ENCODE results near the gene KIAA0753.

The KIAA0753 gene

DNA sequence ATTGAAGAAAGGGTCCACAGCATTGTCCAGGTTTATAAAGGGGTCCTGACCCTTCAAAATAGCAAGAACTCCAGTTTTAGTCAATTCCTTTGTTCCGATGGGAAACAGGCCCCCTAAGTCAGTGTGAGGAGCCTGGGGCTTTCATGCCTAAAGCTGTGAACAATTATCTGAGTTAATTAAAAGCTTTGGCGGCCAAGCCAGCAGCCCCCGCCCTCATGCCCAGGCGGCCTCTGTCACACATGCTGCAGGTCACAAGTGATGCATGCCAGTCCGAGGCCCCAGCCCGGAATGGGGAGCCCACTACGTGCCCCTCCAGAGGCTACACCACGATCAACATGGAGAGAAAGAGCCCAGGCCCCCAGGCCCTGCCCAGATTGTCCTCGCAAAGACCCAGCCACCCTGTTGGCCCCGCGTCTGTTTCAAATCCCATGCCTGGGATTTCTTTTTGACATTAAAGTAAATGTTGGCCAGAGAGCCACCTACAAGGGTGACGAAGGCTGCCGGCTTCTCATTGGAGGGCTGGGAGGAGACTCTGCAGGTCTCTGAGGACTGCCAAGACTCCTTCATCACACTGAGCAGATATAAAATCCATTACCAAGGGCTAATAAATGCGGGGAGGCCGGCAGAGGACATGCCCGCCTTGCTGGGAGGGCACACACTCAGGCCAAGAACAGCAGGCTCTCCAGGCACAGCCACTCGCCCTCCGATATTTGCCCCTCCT lies 69.6 kb downstream of the KIAA0753 start:
- H3K9ac ChIP-seq (ENCODE audit: low read length): no peak overlapping the region
- no peaks in the 10 kb centered on the region for H4K20me1 ChIP-seq (ENCODE audit: insufficient read depth, low read length)
- H3K79me2 ChIP-seq (ENCODE audit: low read length): no peaks in the 10 kb centered on the region
- no peak overlapping the region for H3K27ac ChIP-seq (ENCODE audit: low read length)
- no peaks in the 10 kb centered on the region for H3K36me3 ChIP-seq (replicated peaks; ENCODE audit: low read depth, low read length)
- no peak overlapping the region for H3K4me2 ChIP-seq (ENCODE audit: low read length)
- TF ChIP-seq, protein P1, sequence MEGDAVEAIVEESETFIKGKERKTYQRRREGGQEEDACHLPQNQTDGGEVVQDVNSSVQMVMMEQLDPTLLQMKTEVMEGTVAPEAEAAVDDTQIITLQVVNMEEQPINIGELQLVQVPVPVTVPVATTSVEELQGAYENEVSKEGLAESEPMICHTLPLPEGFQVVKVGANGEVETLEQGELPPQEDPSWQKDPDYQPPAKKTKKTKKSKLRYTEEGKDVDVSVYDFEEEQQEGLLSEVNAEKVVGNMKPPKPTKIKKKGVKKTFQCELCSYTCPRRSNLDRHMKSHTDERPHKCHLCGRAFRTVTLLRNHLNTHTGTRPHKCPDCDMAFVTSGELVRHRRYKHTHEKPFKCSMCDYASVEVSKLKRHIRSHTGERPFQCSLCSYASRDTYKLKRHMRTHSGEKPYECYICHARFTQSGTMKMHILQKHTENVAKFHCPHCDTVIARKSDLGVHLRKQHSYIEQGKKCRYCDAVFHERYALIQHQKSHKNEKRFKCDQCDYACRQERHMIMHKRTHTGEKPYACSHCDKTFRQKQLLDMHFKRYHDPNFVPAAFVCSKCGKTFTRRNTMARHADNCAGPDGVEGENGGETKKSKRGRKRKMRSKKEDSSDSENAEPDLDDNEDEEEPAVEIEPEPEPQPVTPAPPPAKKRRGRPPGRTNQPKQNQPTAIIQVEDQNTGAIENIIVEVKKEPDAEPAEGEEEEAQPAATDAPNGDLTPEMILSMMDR (IDR thresholded peaks at IDR 0.05; ENCODE audit: low read depth, low read length): no peak
- TF ChIP-seq EZH2phosphoT487 (IDR thresholded peaks at IDR 0.05; ENCODE audit: low read depth): no peak
- no peak overlapping the region for H2AFZ ChIP-seq (ENCODE audit: low read depth, low read length)
- H3K9me3 ChIP-seq (ENCODE audit: insufficient read depth, low read length): no peaks in the 10 kb centered on the region
- no peaks in the 10 kb centered on the region for H3K27me3 ChIP-seq (ENCODE audit: low read depth, low read length)
- H3K4me3 ChIP-seq (ENCODE audit: low read length): no peak overlapping the region
- no peaks in the 10 kb centered on the region for H3K4me1 ChIP-seq (ENCODE audit: low read length)

DNA sequence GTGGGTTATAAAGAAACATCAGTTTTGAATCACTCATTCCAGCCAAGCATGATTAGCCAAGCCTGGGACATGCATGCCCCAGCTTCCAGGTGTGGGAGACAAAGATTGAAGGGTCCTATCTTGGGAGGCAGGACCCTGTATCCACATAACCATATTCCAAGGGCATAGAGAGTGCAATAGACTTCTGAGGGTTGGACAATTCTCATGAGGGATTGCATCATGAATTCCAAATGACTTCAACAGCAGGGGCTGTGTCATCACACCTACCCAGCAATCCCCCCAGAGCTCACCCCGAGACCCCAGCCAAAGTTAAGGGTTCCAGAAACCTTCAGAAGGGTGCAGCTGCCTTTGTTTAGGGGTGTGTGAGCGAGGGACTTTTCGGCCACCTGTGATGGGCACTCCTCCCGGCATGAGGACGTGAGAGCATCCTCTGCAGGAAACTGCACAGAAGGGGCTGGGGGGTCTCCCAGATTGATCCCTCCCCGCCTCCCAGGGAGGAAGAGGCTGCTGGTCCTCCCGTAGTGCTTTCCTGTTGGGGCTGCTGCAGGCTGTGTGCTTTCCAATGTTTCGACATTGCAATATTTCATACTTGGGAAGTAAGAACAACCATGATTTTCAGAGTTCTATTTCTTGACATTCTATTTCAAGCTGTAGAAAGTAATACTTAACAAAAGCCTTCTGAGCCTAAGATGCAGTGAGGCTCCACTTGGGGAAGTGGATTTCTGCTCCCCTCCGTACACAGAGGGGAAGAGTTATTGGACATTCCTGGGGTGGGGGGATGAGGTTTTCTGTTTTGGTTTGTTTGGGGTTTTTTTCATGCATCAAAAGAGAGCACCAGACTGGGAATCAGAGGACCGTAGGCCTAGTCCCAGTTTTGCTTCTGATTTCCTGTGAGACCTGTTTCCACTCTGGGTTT lies 70.9 kb downstream of the KIAA0753 start:
- Histone ChIP-seq H3K4me3 (ENCODE audit: low read length) (no peak overlapping the region), H2AFZ (ENCODE audit: low read depth, low read length) (no peak overlapping the region), H3K79me2 (ENCODE audit: low read length) (no peaks in the 10 kb centered on the region), H4K20me1 (ENCODE audit: insufficient read depth, low read length) (no peaks in the 10 kb centered on the region), H3K27me3 (ENCODE audit: low read depth, low read length) (no peaks in the 10 kb centered on the region), H3K4me2 (ENCODE audit: low read length) (no peak overlapping the region), H3K9ac (ENCODE audit: low read length) (no peak overlapping the region), H3K4me1 (ENCODE audit: low read length) (no peaks in the 10 kb centered on the region), H3K27ac (ENCODE audit: low read length) (no peak overlapping the region), H3K9me3 (ENCODE audit: insufficient read depth, low read length) (no peaks in the 10 kb centered on the region), H3K36me3 (replicated peaks; ENCODE audit: low read depth, low read length) (no peaks in the 10 kb centered on the region)
- TF ChIP-seq, protein P1 (IDR thresholded peaks at IDR 0.05; ENCODE audit: low read depth, low read length): no peak
- no peak for TF ChIP-seq EZH2phosphoT487 (IDR thresholded peaks at IDR 0.05; ENCODE audit: low read depth)

DNA sequence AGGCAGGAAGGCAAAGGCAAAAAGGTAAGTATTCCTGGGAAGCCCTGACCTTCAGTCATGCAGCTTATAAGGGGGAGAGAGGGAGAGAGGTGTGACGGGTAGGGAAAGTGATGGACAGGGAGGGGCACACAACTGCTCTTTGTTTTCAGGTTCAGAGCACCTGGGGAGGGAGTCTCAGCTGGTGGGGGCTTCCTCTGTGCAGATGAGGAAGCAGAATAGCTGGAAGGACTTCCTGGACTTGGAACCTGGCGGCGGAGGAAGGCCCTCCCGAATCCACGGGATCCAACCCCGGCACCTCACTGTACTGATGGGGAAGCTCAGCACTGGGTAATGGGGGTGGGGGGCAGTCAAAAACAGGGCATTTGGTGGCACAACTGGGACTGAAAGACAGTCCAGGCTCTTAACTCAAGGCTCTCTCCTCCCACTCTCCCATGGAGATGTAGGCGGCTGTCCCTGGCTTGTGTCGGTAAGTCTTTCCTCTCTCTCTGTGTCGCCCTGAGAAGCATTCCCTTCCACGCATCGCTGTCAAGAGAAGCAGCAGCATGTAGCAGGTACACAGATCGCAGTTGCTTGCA lies 72.2 kb downstream of the KIAA0753 start:
- H3K27ac ChIP-seq (ENCODE audit: low read length): no peak overlapping the region
- no peak for TF ChIP-seq EZH2phosphoT487 (IDR thresholded peaks at IDR 0.05; ENCODE audit: low read depth)
- TF ChIP-seq, protein P1 (IDR thresholded peaks at IDR 0.05; ENCODE audit: low read depth, low read length): no peak
- no peaks in the 10 kb centered on the region for H4K20me1 ChIP-seq (ENCODE audit: insufficient read depth, low read length)
- H3K79me2 ChIP-seq (ENCODE audit: low read length): no peaks in the 10 kb centered on the region
- no peak overlapping the region for H3K4me3 ChIP-seq (ENCODE audit: low read length)
- H3K36me3 ChIP-seq (replicated peaks; ENCODE audit: low read depth, low read length): no peaks in the 10 kb centered on the region
- H2AFZ ChIP-seq (ENCODE audit: low read depth, low read length): no peak overlapping the region
- no peaks in the 10 kb centered on the region for H3K4me1 ChIP-seq (ENCODE audit: low read length)
- no peak overlapping the region for H3K4me2 ChIP-seq (ENCODE audit: low read length)
- H3K27me3 ChIP-seq (ENCODE audit: low read depth, low read length): no peaks in the 10 kb centered on the region
- H3K9ac ChIP-seq (ENCODE audit: low read length): no peak overlapping the region
- H3K9me3 ChIP-seq (ENCODE audit: insufficient read depth, low read length): no peaks in the 10 kb centered on the region
